Stimulated activated CD8-positive, alpha-beta memory T cell treated with anti-CD3 and anti-CD28 coated beads, Interleukin-12 subunit alpha, Interleukin-12 subunit beta, amount 100 ng/mL, for 1 hour (primary cell): ENCODE measurements around the gene SENP3.
A peak's percentile ranks its signal among the peaks of the same experiment; 100 is the strongest.

Source experiments
- DNase-seq: peaks from one replicate; pipeline ENCODE4 v3.0.0-alpha.2; 2020; ENCODE audit warnings: low read depth

The SENP3 gene

DNA sequence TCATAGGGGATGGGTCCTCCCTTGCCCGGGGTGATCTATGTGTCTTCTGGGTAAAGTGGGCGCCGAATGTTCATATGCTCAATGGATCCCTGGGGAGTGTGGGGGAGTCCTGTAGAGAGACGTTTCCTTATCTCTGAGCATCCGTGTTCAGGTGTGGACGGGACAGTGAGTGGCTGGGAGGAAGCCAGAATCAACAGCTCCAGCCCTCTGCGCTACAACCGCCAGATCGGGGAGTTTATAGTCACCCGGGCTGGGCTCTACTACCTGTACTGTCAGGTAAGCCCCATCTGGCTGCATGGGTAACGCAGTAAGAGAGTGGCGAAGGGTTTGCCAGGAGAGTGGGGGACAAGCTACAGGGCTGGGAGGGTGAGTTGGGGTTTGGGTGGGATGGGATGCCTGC is 5.1 kb upstream of the SENP3 start:
- DNase-seq = no peak

DNA sequence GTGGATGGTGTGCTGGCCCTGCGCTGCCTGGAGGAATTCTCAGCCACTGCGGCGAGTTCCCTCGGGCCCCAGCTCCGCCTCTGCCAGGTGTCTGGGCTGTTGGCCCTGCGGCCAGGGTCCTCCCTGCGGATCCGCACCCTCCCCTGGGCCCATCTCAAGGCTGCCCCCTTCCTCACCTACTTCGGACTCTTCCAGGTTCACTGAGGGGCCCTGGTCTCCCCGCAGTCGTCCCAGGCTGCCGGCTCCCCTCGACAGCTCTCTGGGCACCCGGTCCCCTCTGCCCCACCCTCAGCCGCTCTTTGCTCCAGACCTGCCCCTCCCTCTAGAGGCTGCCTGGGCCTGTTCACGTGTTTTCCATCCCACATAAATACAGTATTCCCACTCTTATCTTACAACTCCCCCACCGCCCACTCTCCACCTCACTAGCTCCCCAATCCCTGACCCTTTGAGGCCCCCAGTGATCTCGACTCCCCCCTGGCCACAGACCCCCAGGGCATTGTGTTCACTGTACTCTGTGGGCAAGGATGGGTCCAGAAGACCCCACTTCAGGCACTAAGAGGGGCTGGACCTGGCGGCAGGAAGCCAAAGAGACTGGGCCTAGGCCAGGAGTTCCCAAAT is 4.5 kb upstream of the SENP3 start:
- no peak for DNase-seq

DNA sequence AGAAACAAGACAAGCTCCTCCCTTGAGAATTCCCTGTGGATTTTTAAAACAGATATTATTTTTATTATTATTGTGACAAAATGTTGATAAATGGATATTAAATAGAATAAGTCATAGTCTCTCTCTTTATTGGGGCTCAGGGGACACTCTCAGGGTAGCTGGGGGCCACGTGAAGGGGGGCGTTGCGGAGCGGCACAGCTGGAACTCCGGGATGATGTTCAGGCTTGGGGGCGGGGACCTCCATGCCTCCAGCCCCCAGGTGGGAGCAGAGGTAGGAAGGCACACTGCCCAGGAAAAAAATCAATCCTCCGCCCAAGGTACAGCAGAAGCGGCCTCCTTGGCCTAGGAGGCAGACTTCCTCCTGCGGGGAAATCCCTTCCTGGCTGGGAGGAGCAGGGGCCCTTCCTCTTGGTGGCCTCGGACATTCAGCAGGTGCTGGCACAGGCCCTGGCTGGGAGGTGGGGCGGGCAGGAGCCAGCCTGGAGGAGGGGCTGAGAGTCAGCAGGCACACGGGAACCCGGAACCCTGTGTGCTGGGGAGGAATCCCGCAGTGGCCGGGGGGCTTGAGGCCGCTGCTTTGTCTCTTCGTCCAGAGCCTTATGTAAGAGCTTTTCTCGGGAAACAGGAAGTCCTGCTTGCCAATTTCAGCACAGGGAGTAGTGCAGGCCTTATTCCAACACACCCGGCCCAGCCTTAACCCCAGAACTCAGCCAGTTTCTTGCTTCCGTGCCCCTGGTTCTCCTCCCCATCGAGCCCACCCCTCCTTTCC is 3.8 kb upstream of the SENP3 start:
- DNase-seq = no peak

DNA sequence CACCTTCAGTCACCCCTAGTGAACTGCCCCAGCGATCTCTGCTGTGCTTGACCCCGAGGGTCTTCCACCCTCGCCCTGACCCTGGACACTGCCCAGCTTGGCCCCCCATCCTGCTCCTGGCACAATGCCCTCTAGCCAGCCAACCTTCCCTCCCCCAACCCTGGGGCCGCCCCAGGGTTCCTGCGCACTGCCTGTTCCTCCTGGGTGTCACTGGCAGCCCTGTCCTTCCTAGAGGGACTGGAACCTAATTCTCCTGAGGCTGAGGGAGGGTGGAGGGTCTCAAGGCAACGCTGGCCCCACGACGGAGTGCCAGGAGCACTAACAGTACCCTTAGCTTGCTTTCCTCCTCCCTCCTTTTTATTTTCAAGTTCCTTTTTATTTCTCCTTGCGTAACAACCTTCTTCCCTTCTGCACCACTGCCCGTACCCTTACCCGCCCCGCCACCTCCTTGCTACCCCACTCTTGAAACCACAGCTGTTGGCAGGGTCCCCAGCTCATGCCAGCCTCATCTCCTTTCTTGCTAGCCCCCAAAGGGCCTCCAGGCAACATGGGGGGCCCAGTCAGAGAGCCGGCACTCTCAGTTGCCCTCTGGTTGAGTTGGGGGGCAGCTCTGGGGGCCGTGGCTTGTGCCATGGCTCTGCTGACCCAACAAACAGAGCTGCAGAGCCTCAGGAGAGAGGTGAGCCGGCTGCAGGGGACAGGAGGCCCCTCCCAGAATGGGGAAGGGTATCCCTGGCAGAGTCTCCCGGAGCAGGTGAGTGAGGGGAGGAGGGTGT is 3.0 kb upstream of the SENP3 start, which contains the start of gene TNFSF13:
Gene TNFSF13, plus strand, starts transcription at position 207 of the 776 bp plus-strand sequence. Its CDS starts 290 bp downstream, at position 497.
- no peak for DNase-seq

DNA sequence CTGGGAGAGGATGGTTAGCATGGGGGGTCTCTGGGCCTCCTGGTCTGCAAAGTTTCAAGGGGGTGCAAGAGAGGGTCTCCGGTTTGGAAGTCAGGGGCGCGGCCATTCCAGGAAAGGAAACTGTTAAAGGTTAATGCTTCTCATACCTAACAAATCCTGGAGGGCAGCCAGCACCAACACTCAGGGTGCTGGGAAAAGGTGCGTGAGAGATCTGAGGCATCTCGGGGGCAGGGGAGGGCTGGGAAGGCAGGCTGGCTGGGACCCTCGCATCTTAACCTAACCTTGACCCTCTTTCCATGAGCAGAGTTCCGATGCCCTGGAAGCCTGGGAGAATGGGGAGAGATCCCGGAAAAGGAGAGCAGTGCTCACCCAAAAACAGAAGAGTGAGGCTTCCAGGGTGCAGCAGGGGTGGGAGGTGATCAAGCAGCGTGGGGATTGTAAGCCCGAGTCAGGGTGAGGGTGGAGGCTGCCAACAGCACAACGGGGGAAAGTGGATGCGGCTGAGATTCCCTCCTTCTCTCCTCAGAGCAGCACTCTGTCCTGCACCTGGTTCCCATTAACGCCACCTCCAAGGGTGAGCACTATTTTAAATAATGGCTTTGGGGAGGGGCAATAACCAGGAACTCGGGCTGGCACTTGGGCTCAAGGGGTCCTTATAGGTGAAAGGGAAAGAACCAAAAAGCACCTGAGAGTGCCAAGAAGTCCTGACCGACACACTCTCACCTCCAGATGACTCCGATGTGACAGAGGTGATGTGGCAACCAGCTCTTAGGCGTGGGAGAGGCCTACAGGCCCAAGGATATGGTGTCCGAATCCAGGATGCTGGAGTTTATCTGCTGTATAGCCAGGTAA is 2.2 kb upstream of the SENP3 start:
- no peak for DNase-seq

DNA sequence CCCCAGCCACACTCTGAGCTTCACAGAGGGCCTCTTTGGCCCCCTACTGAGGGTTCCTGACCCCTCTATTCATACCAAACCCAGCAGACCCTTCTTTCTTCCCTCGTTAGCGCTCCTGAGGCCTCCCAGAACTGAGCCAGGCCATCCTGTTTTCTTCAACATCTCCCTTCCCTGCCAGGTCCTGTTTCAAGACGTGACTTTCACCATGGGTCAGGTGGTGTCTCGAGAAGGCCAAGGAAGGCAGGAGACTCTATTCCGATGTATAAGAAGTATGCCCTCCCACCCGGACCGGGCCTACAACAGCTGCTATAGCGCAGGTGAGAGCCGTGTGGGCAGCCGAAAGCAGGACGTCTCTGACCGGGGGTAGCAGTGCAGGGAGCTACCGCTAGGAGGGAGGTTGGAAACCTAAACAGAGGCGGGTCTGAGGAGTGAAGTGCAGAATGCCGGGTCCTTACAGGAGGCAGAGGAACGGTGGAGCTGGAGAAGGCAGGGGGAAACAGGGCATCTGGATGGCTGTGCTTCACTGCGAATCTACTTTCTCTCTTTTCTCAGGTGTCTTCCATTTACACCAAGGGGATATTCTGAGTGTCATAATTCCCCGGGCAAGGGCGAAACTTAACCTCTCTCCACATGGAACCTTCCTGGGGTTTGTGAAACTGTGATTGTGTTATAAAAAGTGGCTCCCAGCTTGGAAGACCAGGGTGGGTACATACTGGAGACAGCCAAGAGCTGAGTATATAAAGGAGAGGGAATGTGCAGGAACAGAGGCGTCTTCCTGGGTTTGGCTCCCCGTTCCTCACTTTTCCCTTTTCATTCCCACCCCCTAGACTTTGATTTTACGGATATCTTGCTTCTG is 1.3 kb upstream of the SENP3 start:
- no peak for DNase-seq

DNA sequence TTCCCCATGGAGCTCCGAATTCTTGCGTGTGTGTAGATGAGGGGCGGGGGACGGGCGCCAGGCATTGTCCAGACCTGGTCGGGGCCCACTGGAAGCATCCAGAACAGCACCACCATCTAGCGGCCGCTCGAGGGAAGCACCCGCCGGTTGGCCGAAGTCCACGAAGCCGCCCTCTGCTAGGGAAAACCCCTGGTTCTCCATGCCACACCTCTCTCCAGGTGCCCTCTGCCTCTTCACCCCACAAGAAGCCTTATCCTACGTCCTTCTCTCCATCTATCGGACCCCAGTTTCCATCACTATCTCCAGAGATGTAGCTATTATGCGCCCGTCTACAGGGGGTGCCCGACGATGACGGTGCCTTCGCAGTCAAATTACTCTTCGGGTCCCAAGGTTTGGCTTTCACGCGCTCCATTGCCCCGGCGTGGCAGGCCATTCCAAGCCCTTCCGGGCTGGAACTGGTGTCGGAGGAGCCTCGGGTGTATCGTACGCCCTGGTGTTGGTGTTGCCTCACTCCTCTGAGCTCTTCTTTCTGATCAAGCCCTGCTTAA is 617 bp upstream of the SENP3 start:
- peak; percentile 79 for DNase-seq

DNA sequence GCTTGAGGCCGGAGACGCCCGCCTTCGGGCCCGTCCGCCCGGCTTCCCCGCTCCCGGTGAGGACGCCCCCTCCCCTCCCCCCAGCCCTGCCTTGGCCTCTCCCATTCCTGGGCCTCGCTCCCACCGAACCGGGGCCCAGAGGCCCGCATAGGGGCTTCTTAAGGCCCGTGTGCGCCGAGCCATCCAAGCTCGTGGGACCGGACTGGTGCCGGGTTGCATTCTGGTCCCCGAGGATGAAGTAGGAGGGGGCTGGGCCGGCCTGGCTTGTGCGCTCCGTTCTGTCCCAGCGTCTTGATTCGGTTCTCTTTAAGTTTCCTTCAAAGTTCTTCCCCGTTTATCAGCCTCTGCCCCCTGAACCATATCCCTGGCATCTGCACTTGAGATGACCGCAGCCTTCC is 488 bp downstream of the SENP3 start:
- DNase-seq = no peak

DNA sequence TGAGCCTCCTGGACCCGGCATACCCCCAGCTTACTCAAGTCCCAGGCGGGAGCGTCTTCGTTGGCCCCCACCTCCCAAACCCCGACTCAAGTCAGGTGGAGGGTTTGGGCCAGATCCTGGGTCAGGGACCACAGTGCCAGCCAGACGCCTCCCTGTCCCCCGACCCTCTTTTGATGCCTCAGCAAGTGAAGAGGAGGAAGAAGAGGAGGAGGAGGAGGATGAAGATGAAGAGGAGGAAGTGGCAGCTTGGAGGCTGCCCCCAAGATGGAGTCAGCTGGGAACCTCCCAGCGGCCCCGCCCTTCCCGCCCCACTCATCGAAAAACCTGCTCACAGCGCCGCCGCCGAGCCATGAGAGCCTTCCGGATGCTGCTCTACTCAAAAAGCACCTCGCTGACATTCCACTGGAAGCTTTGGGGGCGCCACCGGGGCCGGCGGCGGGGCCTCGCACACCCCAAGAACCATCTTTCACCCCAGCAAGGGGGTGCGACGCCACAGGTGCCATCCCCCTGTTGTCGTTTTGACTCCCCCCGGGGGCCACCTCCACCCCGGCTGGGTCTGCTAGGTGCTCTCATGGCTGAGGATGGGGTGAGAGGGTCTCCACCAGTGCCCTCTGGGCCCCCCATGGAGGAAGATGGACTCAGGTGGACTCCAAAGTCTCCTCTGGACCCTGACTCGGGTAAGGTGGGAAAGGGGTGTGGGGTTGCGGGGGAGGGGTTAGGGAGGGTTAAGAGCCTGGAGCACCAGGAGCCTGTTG is 1.6 kb downstream of the SENP3 start:
- no peak for DNase-seq

DNA sequence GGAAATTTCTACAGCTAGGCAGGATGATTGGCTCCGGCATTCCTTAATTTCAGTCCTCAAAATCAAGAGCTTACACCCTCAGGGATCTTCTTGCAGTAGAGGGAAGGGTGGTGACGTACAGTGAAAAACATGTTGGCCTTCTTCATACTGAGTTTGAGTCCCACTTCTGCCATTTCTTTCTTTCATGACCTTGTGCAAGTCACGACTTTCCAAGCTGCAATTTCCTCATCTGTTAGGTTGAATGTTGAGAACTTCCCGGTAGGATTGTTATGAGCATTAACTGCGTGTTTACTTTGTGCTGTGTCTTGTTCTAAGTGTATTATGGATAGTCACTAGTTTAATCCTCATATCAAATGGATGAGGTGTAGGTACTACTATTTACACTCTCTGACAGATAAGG is 7.9 kb downstream of the SENP3 start:
- no peak for DNase-seq

DNA sequence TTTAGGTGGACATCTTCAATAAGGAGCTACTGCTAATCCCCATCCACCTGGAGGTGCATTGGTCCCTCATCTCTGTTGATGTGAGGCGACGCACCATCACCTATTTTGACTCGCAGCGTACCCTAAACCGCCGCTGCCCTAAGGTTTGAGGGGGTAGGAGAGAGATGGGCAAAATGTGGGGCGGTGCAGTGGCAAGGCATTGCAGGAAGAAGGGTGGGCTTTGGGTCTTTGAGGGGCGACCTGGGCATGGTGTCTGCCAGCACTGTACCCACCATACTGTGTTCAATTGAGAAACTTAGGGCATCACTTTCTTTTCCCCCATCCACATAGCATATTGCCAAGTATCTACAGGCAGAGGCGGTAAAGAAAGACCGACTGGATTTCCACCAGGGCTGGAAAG is 8.6 kb downstream of the SENP3 start:
- DNase-seq = no peak

DNA sequence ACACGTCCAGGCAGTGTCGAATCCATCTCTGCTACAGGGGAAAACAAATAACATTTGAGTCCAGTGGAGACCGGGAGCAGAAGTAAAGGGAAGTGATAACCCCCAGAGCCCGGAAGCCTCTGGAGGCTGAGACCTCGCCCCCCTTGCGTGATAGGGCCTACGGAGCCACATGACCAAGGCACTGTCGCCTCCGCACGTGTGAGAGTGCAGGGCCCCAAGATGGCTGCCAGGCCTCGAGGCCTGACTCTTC is 10.5 kb downstream of the SENP3 start:
- no peak for DNase-seq

DNA sequence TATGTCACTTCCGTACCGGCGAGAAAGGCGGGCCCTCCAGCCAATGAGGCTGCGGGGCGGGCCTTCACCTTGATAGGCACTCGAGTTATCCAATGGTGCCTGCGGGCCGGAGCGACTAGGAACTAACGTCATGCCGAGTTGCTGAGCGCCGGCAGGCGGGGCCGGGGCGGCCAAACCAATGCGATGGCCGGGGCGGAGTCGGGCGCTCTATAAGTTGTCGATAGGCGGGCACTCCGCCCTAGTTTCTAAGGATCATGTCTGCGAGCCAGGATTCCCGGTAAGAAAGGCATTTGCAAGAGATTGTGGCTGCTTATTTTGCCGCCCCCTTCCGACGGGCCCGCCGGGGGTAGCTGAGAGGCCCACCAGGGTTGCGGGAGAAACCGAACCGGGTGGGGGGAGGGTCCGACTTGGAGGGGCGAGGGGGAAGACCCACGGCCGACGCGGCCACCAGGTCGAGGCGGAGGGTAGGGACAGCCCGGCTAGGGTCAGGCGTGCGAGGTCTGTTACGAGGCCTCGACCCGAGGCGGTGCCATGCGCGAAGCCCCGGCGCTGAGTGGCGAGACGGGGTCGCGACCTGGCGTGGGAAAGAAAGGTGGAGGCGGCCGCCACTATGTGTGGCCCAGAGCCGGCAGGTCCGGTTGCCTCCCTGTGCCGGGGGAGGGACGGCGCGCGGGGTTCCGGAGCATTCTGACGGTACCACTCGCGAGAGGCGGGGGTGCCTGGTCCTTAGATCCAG is 11.0 kb downstream of the SENP3 start:
- peak; percentile 99 for DNase-seq

DNA sequence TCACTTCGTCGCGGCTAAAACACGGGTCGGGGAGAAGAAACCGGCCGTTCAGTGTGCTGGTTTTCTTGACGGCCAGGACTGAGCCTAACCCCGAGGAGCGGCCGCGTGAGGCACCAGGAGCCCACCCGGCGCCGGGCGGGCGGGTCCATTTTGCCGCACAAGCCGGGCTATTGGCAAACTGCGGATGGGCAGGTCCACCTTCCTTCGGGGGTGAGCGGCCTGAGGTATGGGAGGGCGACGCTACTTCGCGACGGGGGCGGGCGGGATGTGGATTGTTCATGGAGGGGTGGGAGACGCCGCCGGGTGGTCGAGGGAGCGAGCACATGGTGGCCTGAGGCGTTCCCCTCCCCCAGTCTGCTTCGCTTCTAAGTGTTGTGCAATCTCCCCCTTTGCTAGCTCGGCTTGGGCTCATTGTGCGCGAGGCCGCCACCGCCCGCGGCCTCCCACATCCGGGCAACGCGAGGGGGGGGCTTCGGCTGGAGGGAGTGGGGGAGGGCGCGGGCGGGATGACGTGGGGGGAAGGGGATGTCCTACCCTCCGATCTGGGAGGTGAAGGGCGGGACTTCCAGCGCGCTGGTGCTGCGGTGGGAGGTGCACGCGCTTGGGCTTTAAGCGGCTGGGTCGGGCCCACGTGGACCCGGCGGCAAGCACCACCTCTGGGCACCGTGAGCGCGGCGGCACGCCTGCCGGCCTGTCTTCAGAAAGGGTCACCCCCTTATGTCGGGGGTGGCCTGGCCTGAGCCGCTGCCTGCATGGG is 11.8 kb downstream of the SENP3 start:
- DNase-seq = peak; percentile 84

DNA sequence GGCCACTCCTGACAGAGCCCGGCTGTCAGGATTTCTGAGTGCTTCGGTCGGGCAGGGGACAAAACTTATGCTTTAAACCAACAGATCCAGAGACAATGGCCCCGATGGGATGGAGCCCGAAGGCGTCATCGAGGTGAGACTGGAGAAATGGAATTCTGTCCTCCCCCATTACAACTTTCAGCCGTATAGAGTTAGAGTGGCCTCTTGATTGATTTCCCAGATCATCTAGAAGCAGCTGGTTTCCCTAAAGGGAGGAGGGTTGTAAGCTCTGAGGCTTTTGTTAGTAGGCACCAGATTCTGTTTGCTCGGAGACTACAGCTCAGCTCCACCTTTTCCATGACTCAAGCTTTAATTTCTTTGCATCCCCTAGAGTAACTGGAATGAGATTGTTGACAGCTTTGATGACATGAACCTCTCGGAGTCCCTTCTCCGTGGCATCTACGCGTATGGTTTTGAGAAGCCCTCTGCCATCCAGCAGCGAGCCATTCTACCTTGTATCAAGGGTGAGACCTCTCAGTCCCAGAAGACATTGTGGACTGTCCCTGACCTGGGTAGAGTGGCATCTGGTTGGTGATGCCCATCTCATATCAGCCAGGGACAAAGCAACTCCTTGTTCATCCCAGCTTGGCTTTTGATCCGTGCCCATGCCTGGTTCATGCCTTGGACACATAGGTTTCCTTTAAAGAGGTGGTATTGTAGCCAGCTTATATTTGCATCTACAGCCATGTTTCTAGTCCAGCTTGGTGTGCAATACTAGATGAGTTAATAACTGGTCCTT is 12.6 kb downstream of the SENP3 start:
- DNase-seq = no peak

DNA sequence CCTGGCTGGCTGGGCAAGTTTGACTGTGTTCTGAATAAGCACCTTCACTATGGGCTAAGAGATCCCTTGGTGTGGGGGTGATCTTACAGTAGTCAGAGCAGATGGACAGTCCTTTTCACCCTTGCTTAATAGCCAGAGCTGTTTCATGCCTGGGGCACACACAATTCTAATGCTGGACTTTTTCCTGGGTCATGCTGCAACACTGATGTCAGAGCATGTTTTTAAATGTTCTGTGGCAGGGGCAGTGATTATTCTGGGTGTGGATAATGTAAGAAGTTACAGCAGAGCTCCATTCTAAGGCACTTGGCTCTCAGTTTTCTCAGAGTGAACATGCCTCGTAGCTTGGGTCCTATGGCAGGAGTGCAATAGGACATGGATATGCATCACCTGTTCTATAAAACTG is 13.8 kb downstream of the SENP3 start:
- DNase-seq = no peak

DNA sequence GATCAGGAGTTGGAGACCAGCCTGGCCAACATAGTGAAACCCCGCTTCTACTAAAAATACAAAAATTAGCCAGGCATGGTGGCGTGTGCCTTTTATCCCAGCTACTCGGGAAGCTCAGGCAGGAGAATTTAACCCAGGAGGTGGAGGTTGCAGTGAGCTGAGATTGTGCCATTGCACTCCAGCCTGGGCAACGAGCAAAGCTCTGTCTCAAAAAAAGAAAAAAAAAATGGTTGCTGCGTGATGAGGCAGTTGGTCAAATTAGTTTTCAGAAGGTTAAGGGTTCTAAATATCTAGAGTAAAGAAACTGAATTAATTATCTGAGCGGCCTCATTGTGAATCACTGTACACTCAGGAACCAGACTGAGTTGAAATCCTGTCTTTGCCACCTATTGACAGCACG is 14.2 kb downstream of the SENP3 start:
- no peak for DNase-seq

DNA sequence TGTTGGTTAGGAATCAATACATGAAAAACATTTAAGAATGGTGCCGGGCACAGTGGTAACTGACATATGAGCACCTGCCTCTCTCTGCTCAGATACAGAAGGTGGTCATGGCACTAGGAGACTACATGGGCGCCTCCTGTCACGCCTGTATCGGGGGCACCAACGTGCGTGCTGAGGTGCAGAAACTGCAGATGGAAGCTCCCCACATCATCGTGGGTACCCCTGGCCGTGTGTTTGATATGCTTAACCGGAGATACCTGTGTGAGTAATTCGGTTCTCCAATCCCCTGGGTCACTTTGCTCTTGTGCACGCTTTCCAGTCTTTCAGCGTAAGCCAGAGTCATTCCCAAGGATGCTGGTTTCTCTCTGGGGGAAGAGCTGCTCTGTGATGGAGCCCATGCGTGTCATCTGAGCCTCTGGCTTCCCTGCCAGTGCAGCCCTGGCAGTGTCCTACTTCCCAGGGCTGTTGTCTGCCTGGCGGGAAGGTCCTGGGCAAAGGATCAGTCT is 14.8 kb downstream of the SENP3 start:
- no peak for DNase-seq
